ENCODE measurements around the gene MUC5AC. TPM values are rescaled to one million over a fixed set of nuclear protein-coding genes. Genes with fewer than 3 reads are reported as not detected.

Gene MUC5AC
- total and polyA plus RNA-seq, 3 experiments from 2014 or later: not detected

- ChIA-PET CTCF (no interaction called here), POLR2A (no interaction called here)
- no peak overlapping the region for H3K27ac ChIP-seq (ENCODE audit: low read depth, low read length)
- H3K9me3 ChIP-seq (ENCODE audit: low read length): no peaks in the 10 kb centered on the region
- H3K36me3 Mint-ChIP-seq: peaks cover 0 to 4% (median 0%) of the 10 kb centered on the region in 3 donors
- no peak for DNase-seq
- H3K36me3 ChIP-seq (ENCODE audit: insufficient read depth, low read length): no peaks in the 10 kb centered on the region
- no peaks in the 10 kb centered on the region for H3K27me3 ChIP-seq (ENCODE audit: insufficient read depth, low read length, poor library complexity, severe bottlenecking)
- no peak overlapping the region for H3K27ac Mint-ChIP-seq
- H3K27me3 Mint-ChIP-seq: peaks cover 14 to 40% of the 10 kb centered on the region in 2 donors
- H3K9me3 Mint-ChIP-seq: peaks cover 21 to 32% (median 31%) of the 10 kb centered on the region in 5 donors
- H3K4me1 Mint-ChIP-seq: no peaks in the 10 kb centered on the region
- H3K4me3 Mint-ChIP-seq: no peak overlapping the region
- no peaks in the 10 kb centered on the region for H3K4me1 ChIP-seq (ENCODE audit: insufficient read depth, low read length)
- no peak overlapping the region for H3K4me3 ChIP-seq (ENCODE audit: low read length)
Observed at GRCh38 chr11:1134848-1135445, 22.8 kb upstream of the MUC5AC start.

- Histone ChIP-seq H3K27ac (ENCODE audit: low read depth, low read length) (no peak overlapping the region), H3K4me3 (ENCODE audit: low read length) (no peak overlapping the region), H3K9me3 (ENCODE audit: low read length) (no peaks in the 10 kb centered on the region), H3K36me3 (ENCODE audit: insufficient read depth, low read length) (no peaks in the 10 kb centered on the region), H3K4me1 (ENCODE audit: insufficient read depth, low read length) (no peaks in the 10 kb centered on the region), H3K27me3 (ENCODE audit: insufficient read depth, low read length, poor library complexity, severe bottlenecking) (no peaks in the 10 kb centered on the region)
- Mint-ChIP-seq H3K9me3 (peaks cover 28 to 40% (median 37%) of the 10 kb centered on the region in 5 donors), H3K27ac (no peak overlapping the region), H3K36me3 (no peaks in the 10 kb centered on the region), H3K4me3 (no peak overlapping the region), H3K4me1 (no peaks in the 10 kb centered on the region), H3K27me3 (peaks cover 11 to 31% of the 10 kb centered on the region in 2 donors)
- no peak for DNase-seq
- CTCF ChIA-PET: no interaction called here
- POLR2A ChIA-PET: no interaction called here
Observed at GRCh38 chr11:1138097-1138496, 19.7 kb upstream of the MUC5AC start.

DNA sequence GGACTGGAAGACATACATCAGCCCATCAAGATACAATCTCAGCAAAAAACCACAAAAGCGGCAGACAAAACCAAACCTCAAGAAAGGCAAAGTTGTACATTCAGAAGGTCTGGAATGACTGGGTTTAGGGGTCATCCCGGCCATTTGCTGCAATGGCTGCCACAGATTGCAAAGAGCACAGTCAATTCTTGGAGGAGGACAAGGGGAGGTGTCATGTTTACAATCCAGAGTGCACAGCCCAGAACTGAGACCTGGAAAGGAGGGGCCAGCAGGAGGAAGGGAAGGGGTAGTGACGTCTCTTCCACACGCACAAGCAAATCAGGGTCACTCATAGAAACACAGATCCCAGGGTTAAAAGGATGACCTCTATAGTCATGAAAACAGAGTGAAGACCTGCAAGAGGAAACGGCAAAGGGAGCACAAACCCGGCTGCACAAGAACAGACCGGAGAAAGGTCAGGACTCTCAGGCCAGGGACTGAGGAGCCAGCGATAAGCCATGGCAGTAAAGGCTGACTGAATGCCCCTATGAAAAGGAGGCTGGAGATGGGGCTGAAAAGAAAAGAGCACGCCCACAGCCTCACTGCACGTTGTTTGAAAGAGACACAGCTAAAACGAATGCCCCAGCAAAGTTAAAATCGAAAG, 18.2 kb upstream of the MUC5AC start:
- DNase-seq: no peak
- Mint-ChIP-seq H3K4me1 (no peaks in the 10 kb centered on the region), H3K4me3 (no peak overlapping the region), H3K36me3 (no peaks in the 10 kb centered on the region), H3K27ac (no peak overlapping the region), H3K9me3 (peaks cover 25 to 38% (median 33%) of the 10 kb centered on the region in 5 donors), H3K27me3 (peaks cover 1 to 20% of the 10 kb centered on the region in 2 donors)
- ChIA-PET CTCF (no interaction called here), POLR2A (no interaction called here)
- Histone ChIP-seq H3K27ac (ENCODE audit: low read depth, low read length) (no peak overlapping the region), H3K36me3 (ENCODE audit: insufficient read depth, low read length) (no peaks in the 10 kb centered on the region), H3K9me3 (ENCODE audit: low read length) (no peaks in the 10 kb centered on the region), H3K4me3 (ENCODE audit: low read length) (no peak overlapping the region), H3K27me3 (ENCODE audit: insufficient read depth, low read length, poor library complexity, severe bottlenecking) (no peaks in the 10 kb centered on the region), H3K4me1 (ENCODE audit: insufficient read depth, low read length) (no peaks in the 10 kb centered on the region)

DNA sequence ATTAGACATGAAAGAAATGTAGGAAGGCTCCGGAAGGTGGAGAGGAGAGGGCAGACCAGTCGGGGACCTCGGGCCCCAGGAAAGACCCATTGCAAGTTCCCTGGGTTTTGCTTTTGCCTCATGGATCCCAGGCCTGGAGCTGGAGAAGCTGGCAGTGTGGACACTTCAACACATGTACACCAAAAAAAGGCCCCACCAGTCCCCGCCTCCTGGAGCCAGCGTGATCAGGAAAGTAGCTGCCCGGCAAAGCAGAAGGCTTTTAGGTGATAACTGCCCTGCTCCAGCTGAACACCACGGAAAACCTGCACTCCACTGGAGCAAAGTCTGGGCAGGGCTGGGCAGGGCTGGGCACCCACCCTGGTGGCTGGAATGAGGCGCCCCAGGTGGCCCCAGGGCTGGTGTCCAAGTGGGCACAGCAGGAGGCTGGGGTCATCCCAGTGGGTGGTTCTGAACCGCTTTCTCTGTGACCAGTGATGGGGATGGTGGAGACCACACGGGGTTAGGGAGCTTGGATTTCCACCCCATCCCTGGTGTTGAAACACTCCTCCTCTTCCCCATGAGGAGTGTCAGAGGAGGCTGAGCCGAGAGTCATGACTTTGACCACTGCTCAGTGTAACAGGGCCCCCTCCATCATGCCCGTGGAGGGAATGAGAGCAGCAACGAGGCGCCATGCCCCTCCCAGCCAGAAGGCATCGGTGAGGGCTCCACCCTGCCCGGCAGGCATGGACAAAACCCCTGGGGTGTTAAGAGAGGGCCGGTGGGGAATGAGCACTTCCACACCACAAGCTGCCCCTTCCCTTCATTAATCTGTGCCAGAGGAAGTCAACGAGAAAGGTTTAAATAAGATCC, 16.9 kb upstream of the MUC5AC start:
- Mint-ChIP-seq H3K9me3 (peaks cover 15 to 27% (median 23%) of the 10 kb centered on the region in 5 donors), H3K4me1 (no peaks in the 10 kb centered on the region), H3K36me3 (no peaks in the 10 kb centered on the region), H3K27me3 (peaks cover 1 to 12% of the 10 kb centered on the region in 2 donors), H3K4me3 (no peak overlapping the region), H3K27ac (peak overlapping the region in 1 of 8 donors; percentile 6)
- Histone ChIP-seq H3K4me1 (ENCODE audit: insufficient read depth, low read length) (no peaks in the 10 kb centered on the region), H3K27me3 (ENCODE audit: insufficient read depth, low read length, poor library complexity, severe bottlenecking) (no peaks in the 10 kb centered on the region), H3K9me3 (ENCODE audit: low read length) (no peaks in the 10 kb centered on the region), H3K36me3 (ENCODE audit: insufficient read depth, low read length) (no peaks in the 10 kb centered on the region), H3K27ac (ENCODE audit: low read depth, low read length) (no peak overlapping the region), H3K4me3 (ENCODE audit: low read length) (no peak overlapping the region)
- CTCF ChIA-PET: no interaction called here
- peak in 1 of 5 donors; percentile 30 for DNase-seq
- POLR2A ChIA-PET: no interaction called here

DNA sequence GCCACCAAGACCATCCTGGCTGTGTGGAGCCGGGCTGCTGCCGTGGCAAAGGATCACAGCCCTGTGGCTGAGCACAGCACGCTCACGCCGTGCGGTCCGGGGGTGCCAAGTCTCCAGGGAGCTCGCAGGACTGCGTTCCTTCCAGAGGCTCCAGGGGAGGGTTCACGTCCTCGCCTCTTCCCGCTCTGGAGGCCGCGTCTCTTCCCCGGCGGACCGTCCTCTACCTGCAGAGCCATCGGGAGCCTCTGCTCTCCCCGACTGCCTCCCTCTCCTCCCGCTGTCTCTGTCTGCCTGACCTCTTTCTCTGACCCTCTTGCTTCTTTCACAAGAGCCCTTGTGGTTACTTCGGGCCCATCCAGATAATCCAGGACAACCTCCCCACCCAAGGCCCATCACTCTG, 11.4 kb upstream of the MUC5AC start:
- H3K9me3 Mint-ChIP-seq: peaks cover 11 to 27% (median 23%) of the 10 kb centered on the region in 5 donors
- DNase-seq: no peak
- H3K36me3 ChIP-seq (ENCODE audit: insufficient read depth, low read length): no peaks in the 10 kb centered on the region
- no peaks in the 10 kb centered on the region for H3K9me3 ChIP-seq (ENCODE audit: low read length)
- H3K4me3 ChIP-seq (ENCODE audit: low read length): no peak overlapping the region
- H3K36me3 Mint-ChIP-seq: peaks cover 0 to 2% (median 0%) of the 10 kb centered on the region in 3 donors
- H3K27me3 ChIP-seq (ENCODE audit: insufficient read depth, low read length, poor library complexity, severe bottlenecking): no peaks in the 10 kb centered on the region
- H3K4me1 ChIP-seq (ENCODE audit: insufficient read depth, low read length): no peaks in the 10 kb centered on the region
- peaks cover 3 to 6% of the 10 kb centered on the region in 2 donors for H3K27me3 Mint-ChIP-seq
- H3K4me1 Mint-ChIP-seq: peaks cover 0 to 2% (median 0%) of the 10 kb centered on the region in 3 donors
- CTCF ChIA-PET: no interaction called here
- POLR2A ChIA-PET: interaction anchor here (0.6 kb wide), 1 partner anchor 706 kb away, joined by 4 read pairs; the partner anchor contains the start of gene LSP1
- H3K4me3 Mint-ChIP-seq: peak overlapping the region in 1 of 7 donors; percentile 38
- H3K27ac Mint-ChIP-seq: no peak overlapping the region
- H3K27ac ChIP-seq (ENCODE audit: low read depth, low read length): no peak overlapping the region

- H3K27ac Mint-ChIP-seq: no peak overlapping the region
- Histone ChIP-seq H3K4me3 (ENCODE audit: low read length) (no peak overlapping the region), H3K9me3 (ENCODE audit: low read length) (no peaks in the 10 kb centered on the region), H3K36me3 (ENCODE audit: insufficient read depth, low read length) (no peaks in the 10 kb centered on the region), H3K27me3 (ENCODE audit: insufficient read depth, low read length, poor library complexity, severe bottlenecking) (no peaks in the 10 kb centered on the region), H3K4me1 (ENCODE audit: insufficient read depth, low read length) (no peaks in the 10 kb centered on the region), H3K27ac (ENCODE audit: low read depth, low read length) (no peak overlapping the region)
- ChIA-PET CTCF (no interaction called here), POLR2A (no interaction called here)
- no peak overlapping the region for H3K4me3 Mint-ChIP-seq
- DNase-seq: no peak
- peaks cover 3 to 6% of the 10 kb centered on the region in 2 donors for H3K27me3 Mint-ChIP-seq
- peaks cover 0 to 7% (median 0%) of the 10 kb centered on the region in 3 donors for H3K4me1 Mint-ChIP-seq
- peaks cover 5 to 15% (median 13%) of the 10 kb centered on the region in 5 donors for H3K9me3 Mint-ChIP-seq
- H3K36me3 Mint-ChIP-seq: peaks cover 0 to 2% (median 0%) of the 10 kb centered on the region in 3 donors
Observed at GRCh38 chr11:1147792-1148191, 10.0 kb upstream of the MUC5AC start.

DNA sequence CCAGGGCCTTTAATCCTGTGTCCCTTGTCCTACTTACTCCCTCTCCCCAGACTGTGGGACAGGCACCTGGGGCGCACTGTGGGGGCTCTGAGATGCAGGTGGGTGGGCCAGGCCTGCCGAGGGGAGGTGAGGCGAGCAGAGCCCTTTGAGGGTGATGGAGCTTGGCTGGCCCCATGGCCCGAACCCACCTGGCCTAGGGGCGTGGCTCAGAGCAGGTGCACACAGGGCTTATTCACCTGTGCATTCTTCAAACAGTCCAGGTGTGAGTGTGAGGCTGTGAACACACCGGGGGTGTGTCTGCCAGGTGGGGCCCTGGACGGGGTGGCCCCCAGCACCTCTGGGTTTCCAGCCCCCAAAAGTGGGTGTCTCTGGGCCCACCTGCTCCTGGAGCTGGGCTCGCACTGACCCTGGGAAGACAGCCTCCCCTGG, 9.0 kb upstream of the MUC5AC start:
- Mint-ChIP-seq H3K4me3 (no peak overlapping the region), H3K27ac (no peak overlapping the region), H3K9me3 (peaks cover 0 to 6% (median 4%) of the 10 kb centered on the region in 5 donors), H3K27me3 (peaks cover 3 to 6% of the 10 kb centered on the region in 2 donors), H3K4me1 (peaks cover 0 to 8% (median 0%) of the 10 kb centered on the region in 3 donors), H3K36me3 (peaks cover 0 to 2% (median 0%) of the 10 kb centered on the region in 3 donors)
- H3K9me3 ChIP-seq (ENCODE audit: low read length): no peaks in the 10 kb centered on the region
- DNase-seq: no peak
- ChIA-PET CTCF (no interaction called here), POLR2A (no interaction called here)
- no peaks in the 10 kb centered on the region for H3K27me3 ChIP-seq (ENCODE audit: insufficient read depth, low read length, poor library complexity, severe bottlenecking)
- no peak overlapping the region for H3K4me3 ChIP-seq (ENCODE audit: low read length)
- H3K36me3 ChIP-seq (ENCODE audit: insufficient read depth, low read length): no peaks in the 10 kb centered on the region
- H3K27ac ChIP-seq (ENCODE audit: low read depth, low read length): no peak overlapping the region
- no peaks in the 10 kb centered on the region for H3K4me1 ChIP-seq (ENCODE audit: insufficient read depth, low read length)

DNA sequence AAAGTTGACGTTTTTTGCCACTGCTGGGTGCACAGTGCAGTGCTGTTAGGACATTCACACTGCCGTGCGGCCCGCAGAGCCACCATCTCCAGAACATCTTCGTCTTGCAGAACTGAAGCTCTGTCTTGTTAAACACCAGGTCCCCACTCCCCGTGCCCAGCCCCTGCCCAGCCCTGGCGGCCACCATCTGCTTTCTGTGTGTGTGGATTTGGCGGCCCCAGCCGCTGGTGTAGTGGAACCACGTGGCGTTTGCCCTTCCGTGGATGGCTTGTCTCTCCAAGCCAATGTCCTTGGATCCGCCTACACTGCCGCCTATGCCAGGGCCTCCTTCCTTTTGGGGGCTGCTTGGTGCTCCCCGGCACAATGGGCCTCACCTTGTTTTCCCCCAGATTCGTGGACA, 8.2 kb upstream of the MUC5AC start:
- Mint-ChIP-seq H3K27ac (no peak overlapping the region), H3K4me3 (no peak overlapping the region), H3K4me1 (peaks cover 0 to 8% (median 0%) of the 10 kb centered on the region in 3 donors), H3K9me3 (peaks cover 0 to 3% (median 0%) of the 10 kb centered on the region in 5 donors), H3K27me3 (peaks cover 3 to 6% of the 10 kb centered on the region in 2 donors), H3K36me3 (peaks cover 0 to 2% (median 0%) of the 10 kb centered on the region in 3 donors)
- H3K27ac ChIP-seq (ENCODE audit: low read depth, low read length): no peak overlapping the region
- no peaks in the 10 kb centered on the region for H3K27me3 ChIP-seq (ENCODE audit: insufficient read depth, low read length, poor library complexity, severe bottlenecking)
- no peaks in the 10 kb centered on the region for H3K4me1 ChIP-seq (ENCODE audit: insufficient read depth, low read length)
- no peak overlapping the region for H3K4me3 ChIP-seq (ENCODE audit: low read length)
- ChIA-PET POLR2A (no interaction called here), CTCF (no interaction called here)
- H3K9me3 ChIP-seq (ENCODE audit: low read length): no peaks in the 10 kb centered on the region
- DNase-seq: no peak
- no peaks in the 10 kb centered on the region for H3K36me3 ChIP-seq (ENCODE audit: insufficient read depth, low read length)

Data from CD8-positive, alpha-beta memory T cell (primary cell).